DOHH2 (cell line): Measurements from ENCODE around the gene CEL.

ENCODE experiments used
- H3F3A ChIP-seq: fragments of 200-600 bp; sonication (generic), shearing (Covaris generic); 2 replicates; pipeline ENCODE4 v1.6.0; 2016; ENCODE audit warnings: antibody characterized with exemption, mild to moderate bottlenecking; ENCODE audit not compliant: control insufficient read depth, insufficient read depth
- H3K27ac ChIP-seq: fragments of 200-600 bp; sonication (generic); 2 replicates; pipeline ENCODE4 v1.5.1; 2014; ENCODE audit warnings: low read depth, mild to moderate bottlenecking, low read length, moderate library complexity
- H3K27me3 ChIP-seq: fragments of 200-600 bp; sonication (generic); 2 replicates; pipeline ENCODE4 v1.6.1; 2014; ENCODE audit warnings: mild to moderate bottlenecking, low read length, mixed read lengths; ENCODE audit not compliant: control insufficient read depth
- H3K36me3 ChIP-seq: fragments of 200-600 bp; sonication (generic); 2 replicates; pipeline ENCODE4 v1.6.1; 2014; ENCODE audit warnings: mild to moderate bottlenecking, low read length, moderate library complexity, mixed read lengths; ENCODE audit not compliant: control insufficient read depth
- H3K4me1 ChIP-seq: fragments of 200-600 bp; sonication (generic); 2 replicates; pipeline ENCODE4 v1.6.1; 2014; ENCODE audit warnings: mild to moderate bottlenecking, low read length, mixed read lengths; ENCODE audit not compliant: control insufficient read depth
- H3K4me2 ChIP-seq: fragments of 200-600 bp; sonication (generic); 2 replicates; pipeline ENCODE4 v1.6.0; 2014; ENCODE audit warnings: mild to moderate bottlenecking, low read length, moderate library complexity
- H3K4me3 ChIP-seq: fragments of 200-600 bp; sonication (generic); 2 replicates; pipeline ENCODE4 v1.5.1; 2014; ENCODE audit warnings: mild to moderate bottlenecking, low read length, mixed read lengths
- H3K79me2 ChIP-seq: fragments of 200-600 bp; sonication (generic); 2 replicates; pipeline ENCODE4 v1.6.1; 2014; ENCODE audit warnings: mild to moderate bottlenecking, low read length, mixed read lengths; ENCODE audit not compliant: control insufficient read depth
- H3K9me2 ChIP-seq: fragments of 200-600 bp; sonication (generic); replicated peaks from 2 replicates; pipeline ENCODE4 v1.6.1; 2014; ENCODE audit warnings: mild to moderate bottlenecking, low read length, mixed read lengths; ENCODE audit not compliant: control insufficient read depth
- H3K9me3 ChIP-seq: fragments of 200-600 bp; sonication (generic); 2 replicates; pipeline ENCODE4 v1.6.1; 2014; ENCODE audit warnings: antibody characterized with exemption, low read length, mixed read lengths; ENCODE audit not compliant: control insufficient read depth, insufficient read depth
- H4K20me1 ChIP-seq: fragments of 200-600 bp; sonication (generic); 2 replicates; pipeline ENCODE4 v1.6.0; 2014; ENCODE audit warnings: low read depth, mild to moderate bottlenecking, antibody characterized with exemption, low read length, moderate library complexity; ENCODE audit not compliant: control insufficient read depth, insufficient read depth
- CTCF ChIP-seq: fragments of 200-600 bp; sonication (generic); IDR thresholded peaks from one replicate; pipeline ENCODE4 v1.5.1; 2014; ENCODE audit warnings: antibody characterized with exemption, mild to moderate bottlenecking, low read depth, low read length; ENCODE audit not compliant: poor library complexity, severe bottlenecking
- EZH2phosphoT487 ChIP-seq: fragments of 200-600 bp; sonication (generic); IDR thresholded peaks from 2 replicates; pipeline ENCODE4 v1.6.1; 2017; ENCODE audit warnings: borderline replicate concordance, mild to moderate bottlenecking, antibody characterized with exemption, low read length, moderate library complexity, mixed read lengths

CEL gene

GRCh38 chr9:133118568-133118967, 56.8 kb downstream of the CEL start:
- H3K9me3 ChIP-seq: no peaks in the 10 kb centered on the region
- peaks cover 32% of the 10 kb centered on the region for H3K4me1 ChIP-seq
- no peak overlapping the region for H3K4me2 ChIP-seq
- H3K79me2 ChIP-seq: peaks cover 44% of the 10 kb centered on the region
- H4K20me1 ChIP-seq: peaks cover 26% of the 10 kb centered on the region
- no peak overlapping the region for H3K27ac ChIP-seq
- no peaks in the 10 kb centered on the region for H3K36me3 ChIP-seq
- H3K27me3 ChIP-seq: no peaks in the 10 kb centered on the region
- peaks cover 7% of the 10 kb centered on the region; the same call in 1 of the 2 replicates for H3F3A ChIP-seq
- TF ChIP-seq CTCF (no peak), EZH2phosphoT487 (no peak)
- no peaks in the 10 kb centered on the region for H3K9me2 ChIP-seq
- no peak overlapping the region for H3K4me3 ChIP-seq

GRCh38 chr9:133119103-133119845, 57.5 kb downstream of the CEL start:
- Histone ChIP-seq H3K27me3 (no peaks in the 10 kb centered on the region), H4K20me1 (peaks cover 26% of the 10 kb centered on the region), H3K79me2 (peaks cover 46% of the 10 kb centered on the region), H3K4me1 (peaks cover 28% of the 10 kb centered on the region), H3K27ac (no peak overlapping the region), H3K9me3 (no peaks in the 10 kb centered on the region), H3K9me2 (no peaks in the 10 kb centered on the region), H3K36me3 (no peaks in the 10 kb centered on the region), H3K4me2 (no peak overlapping the region), H3F3A (peaks cover 7% of the 10 kb centered on the region; the same call in 1 of the 2 replicates), H3K4me3 (no peak overlapping the region)
- no peak for TF ChIP-seq CTCF
- no peak for TF ChIP-seq EZH2phosphoT487

- H3K4me2 ChIP-seq: peak overlapping the region; percentile 93
- peaks cover 7% of the 10 kb centered on the region; the same call in 1 of the 2 replicates for H3F3A ChIP-seq
- H3K79me2 ChIP-seq: peaks cover 49% of the 10 kb centered on the region
- peaks cover 26% of the 10 kb centered on the region for H4K20me1 ChIP-seq
- no peaks in the 10 kb centered on the region for H3K36me3 ChIP-seq
- H3K27me3 ChIP-seq: no peaks in the 10 kb centered on the region
- TF ChIP-seq CTCF (no peak), EZH2phosphoT487 (no peak)
- H3K4me1 ChIP-seq: peaks cover 21% of the 10 kb centered on the region
- H3K27ac ChIP-seq: no peak overlapping the region
- no peaks in the 10 kb centered on the region for H3K9me2 ChIP-seq
- H3K4me3 ChIP-seq: peak overlapping the region; percentile 76; the same call in 1 of the 2 replicates
- no peaks in the 10 kb centered on the region for H3K9me3 ChIP-seq
Measured at GRCh38 chr9:133119846-133120500, 58.2 kb downstream of the CEL start.
